GM21723 (cell line): Measurements from ENCODE around the gene INHBE.

Experiments
- ATAC-seq: cut with Tn5 transposase; IDR thresholded peaks from one replicate; pipeline ENCODE4 v1.9.1; 2021; ENCODE audit warnings: mild to moderate bottlenecking, moderate library complexity; ENCODE audit not compliant: unreplicated experiment

INHBE gene

DNA sequence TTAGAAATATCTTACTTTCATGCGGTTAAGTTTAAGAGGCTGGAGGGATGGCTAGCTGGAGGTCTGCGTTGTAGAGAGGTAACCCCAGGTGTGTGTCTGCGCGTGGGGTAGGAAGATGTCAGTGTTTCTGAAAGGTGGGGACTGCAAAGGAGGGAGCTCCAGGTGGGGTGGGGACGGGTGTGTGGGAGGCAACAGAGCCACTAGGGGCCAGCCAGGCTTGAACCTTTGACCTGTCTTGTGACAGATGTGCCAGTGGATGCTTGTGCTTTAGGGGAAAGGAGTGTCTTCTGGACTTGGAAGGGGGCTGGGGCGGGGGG is 5.3 kb downstream of the INHBE start:
- ATAC-seq, result no peak

DNA sequence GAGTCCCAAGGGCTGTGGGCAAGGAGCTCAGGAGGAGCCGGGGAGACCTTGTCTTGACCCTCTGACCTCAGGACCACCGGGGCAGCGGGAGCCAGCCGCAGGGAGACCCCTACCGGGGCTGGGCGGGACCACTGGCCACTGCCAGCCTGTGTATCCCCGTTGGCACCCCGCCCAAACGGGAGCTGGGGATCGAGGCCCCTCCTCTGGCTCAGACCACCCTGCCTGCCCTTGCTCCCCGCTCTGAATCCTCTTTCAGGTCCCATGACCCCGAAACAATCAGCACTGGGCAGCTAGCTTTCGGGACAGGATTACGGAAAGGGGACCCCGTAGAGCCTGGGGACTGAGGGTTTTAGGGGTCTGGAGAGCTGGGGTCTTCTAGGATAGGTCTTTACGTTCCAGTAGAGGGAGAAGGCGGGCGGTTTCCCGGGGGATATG is 5.8 kb downstream of the INHBE start:
- ATAC-seq, result no peak

DNA sequence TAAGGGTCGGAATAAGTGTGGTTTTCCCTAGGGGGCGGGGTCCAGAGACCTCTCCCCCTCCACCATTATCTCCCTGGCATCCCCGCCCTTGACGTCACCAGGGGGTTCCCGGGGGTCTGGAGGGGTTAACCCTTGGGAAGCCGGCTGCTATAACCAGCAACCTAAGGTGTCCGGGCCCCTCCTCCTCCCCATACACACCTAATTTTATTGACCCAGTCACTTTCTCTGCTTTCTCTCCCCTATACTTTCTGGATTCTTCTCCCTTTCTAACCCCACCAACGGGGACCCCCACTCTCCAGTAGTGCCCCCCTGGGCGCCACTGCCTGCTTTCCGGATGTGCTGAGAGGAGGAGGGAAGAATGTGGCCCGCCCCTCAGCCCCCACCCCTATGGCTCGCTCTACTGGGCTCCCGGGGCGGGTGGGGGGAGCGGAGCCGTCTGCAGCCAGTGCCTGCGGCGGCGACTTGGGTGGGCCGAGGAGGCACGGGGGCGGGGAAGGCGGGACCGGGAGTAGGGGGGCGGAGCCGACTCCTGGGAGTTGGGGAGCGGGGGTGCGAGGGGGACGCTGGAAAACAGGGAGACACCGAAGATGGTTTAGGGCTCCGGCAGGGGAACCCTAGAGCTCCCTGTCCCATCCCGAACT is 6.3 kb downstream of the INHBE start:
- no peak for ATAC-seq

DNA sequence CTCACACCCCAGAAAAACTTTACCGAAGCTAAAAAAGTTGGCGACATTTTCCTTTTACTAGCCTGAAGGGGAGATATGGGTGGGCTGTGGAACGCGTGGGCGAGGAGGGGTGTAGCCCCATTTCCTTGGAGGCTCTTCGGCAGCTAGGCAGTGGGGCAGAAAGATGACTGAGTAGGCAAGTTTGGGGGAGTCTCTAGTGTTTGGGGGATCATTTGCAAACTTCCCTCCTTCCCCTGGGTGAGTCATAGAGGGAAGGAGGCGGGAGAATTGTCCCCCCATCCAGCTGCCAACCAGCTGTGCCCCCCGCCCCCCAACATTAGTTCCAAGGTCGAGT is 6.8 kb downstream of the INHBE start:
- no peak for ATAC-seq

DNA sequence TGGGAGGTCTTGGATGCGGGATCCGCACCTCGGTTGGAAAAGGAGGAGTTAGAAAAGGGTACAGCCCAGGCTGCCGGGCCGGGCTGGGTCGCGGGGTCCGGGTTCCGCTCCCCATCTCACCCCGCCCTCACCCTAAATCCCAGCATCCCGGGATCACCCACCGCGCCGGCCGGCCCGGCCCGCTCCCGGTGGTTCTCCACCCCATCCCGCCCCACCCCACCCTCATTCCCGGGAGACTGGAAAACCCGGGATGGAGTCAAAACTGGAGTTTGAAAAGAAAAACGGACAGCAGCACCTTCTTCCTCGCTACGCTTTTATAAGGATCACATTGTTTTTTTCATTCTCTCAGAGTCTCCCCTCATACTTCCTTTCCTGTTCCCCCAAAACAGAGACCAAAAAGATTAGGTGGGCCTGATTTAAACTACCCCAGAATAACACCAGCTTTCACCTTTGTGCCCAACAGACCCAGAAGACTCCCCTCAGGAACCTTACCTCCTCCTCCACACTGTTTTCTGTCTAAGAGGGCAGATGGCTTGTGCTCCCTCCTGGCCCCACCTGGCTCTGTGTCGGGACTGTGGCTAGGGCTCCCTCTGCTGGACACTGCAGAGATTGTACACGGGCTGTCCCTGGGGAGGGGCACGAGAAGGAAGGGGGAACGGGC is 7.3 kb downstream of the INHBE start:
- ATAC-seq, result peak; percentile 71

DNA sequence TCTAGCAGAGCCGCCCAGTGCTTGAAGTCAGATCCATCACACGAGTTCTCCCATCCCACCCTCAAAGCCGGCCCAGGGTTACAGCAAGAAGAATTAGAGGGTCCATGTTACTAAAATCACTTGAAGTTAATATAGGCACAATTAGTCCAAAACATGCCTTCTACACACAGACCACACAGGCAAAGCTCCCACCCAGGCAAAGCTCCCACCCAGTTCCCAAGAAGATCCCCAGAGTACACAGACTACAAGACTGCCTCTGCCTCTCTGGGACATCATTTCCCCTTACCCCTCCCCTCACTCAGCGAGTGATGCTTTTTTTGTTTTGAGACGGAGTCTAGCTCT is 7.8 kb downstream of the INHBE start:
- no peak for ATAC-seq

DNA sequence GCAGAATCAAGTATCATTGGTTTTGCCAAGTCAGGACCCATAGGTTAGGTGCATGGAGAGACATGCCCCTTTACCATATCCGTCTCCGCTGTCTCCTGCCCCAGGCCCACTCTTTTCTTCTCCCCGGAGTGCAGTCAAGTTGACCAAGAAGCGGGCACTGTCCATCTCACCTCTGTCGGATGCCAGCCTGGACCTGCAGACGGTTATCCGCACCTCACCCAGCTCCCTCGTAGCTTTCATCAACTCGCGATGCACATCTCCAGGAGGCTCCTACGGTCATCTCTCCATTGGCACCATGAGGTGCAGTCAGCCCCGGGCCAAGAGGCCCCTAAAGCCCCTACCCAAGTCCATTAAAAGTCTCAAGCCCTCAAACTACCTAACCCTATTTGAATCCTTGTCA is 9.5 kb downstream of the INHBE start:
- ATAC-seq, result no peak

DNA sequence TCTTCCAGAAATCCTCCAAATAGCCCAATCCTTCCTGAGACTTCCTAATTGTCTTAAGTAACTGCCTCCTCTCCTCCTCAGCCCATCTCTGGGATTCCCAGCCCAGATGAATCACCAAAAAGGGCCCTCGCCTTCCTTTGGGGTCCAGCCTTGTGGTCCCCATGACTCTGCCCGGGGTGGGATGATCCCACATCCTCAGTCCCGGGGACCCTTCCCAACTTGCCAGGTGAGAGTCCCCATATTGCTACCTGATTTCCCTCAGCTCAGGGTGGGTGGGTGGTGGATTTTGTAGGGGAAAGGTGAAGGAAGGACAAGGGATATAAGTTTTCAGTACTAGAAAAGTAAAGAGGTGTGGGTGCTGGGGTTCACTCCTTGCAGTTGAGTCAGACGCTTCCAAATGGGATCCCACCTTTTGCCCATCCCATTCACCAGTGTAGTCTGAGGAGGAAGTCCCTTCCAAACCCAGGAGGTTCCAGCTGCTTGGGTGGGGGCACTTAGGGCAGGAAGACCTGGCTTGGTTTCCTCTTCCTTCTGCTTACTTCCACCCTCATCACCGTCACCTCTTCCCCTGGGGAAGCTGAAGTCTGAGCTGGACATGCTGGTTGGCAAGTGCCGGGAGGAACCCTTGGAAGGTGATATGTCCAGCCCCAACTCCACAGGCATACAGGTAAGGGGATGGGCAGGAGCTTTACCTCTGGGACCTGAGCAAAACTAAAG is 10.1 kb downstream of the INHBE start:
- no peak for ATAC-seq

DNA sequence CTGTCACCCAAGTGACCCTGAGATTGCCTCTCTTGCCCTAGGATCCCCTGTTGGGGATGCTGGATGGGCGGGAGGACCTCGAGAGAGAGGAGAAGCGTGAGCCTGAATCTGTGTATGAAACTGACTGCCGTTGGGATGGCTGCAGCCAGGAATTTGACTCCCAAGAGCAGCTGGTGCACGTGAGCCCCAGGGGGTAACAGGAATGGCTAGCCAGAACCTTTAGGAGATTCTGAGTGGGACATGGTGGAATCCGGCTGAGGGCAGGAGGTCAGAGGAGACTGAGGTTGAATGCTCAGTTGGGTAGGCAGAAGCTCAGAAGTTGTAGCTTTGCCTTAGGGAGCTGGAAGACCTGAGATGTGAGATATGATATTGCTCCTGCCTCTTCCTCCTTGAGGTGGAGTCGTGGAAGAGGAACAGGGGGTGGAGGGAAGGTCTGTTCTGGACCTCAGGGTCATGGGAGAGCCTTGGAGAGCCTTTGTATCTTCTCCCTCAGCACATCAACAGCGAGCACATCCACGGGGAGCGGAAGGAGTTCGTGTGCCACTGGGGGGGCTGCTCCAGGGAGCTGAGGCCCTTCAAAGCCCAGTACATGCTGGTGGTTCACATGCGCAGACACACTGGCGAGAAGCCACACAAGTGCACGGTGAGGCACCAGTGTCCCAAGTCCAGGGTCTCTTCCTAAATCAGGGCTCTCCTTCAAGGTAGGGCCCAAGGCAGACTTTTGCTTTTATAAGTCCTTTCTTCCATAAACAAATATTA is 10.8 kb downstream of the INHBE start:
- no peak for ATAC-seq

DNA sequence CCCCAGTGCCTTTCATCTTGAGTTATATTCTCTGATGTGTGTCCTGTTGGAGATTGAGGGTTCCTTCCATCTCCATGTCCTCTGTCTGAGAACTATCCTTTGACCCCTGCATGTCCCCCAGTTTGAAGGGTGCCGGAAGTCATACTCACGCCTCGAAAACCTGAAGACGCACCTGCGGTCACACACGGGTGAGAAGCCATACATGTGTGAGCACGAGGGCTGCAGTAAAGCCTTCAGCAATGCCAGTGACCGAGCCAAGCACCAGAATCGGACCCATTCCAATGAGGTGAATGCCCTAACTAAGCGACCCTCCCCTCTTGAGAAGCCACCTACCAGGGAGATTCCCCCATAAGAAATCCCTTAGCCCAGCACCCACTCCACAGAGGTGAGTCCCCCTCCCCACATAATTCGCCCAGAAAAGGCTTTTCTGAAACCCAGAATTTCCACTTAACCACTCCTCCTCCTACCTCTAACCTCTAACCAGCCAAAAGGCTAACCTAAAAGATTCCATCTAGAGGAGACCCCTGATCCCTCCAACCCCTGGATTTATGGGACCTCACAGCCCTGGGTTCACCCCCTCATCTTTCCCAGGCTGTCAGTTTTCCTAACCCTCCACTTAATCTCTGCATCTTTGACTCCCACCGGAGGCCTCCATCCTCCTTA is 12.2 kb downstream of the INHBE start:
- ATAC-seq, result no peak

DNA sequence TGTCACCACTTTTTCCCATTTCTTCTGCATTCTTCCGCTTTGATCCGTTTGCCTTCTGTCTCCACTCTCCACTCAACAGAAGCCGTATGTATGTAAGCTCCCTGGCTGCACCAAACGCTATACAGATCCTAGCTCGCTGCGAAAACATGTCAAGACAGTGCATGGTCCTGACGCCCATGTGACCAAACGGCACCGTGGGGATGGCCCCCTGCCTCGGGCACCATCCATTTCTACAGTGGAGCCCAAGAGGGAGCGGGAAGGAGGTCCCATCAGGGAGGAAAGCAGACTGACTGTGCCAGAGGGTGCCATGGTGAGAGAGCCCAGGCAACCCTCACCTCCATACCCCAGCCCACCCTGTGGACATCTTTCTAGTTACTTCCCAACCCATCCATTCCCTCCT is 12.8 kb downstream of the INHBE start:
- ATAC-seq, result no peak

DNA sequence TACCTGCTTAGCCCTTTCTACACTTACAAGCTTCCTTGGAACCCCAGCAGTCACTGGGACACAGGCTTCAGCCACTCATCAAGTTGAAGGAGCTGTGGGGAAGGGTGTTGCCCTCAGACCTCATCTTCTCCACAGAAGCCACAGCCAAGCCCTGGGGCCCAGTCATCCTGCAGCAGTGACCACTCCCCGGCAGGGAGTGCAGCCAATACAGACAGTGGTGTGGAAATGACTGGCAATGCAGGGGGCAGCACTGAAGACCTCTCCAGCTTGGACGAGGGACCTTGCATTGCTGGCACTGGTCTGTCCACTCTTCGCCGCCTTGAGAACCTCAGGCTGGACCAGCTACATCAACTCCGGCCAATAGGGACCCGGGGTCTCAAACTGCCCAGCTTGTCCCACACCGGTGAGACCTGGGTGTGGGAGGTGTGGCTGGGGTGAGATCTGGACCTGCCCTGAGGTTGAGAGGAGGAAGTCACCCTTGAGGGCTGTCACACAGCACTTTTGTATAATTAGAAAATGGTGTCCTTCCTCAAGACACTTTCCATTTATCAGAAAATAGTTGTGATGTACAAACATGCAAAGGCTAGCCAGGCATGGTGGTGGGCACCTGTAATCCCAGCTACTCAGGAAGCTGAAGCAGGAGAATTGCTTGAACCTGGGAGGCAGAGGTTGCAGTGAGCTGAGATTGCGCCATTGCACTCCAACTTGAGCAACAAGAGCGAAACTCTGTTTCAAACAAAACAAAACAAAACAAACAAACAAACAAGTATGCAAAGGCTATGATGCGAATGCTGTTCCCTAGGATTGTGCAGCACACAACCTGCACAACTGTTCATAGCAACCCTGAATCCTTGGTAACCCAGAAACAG is 14.4 kb downstream of the INHBE start:
- no peak for ATAC-seq

DNA sequence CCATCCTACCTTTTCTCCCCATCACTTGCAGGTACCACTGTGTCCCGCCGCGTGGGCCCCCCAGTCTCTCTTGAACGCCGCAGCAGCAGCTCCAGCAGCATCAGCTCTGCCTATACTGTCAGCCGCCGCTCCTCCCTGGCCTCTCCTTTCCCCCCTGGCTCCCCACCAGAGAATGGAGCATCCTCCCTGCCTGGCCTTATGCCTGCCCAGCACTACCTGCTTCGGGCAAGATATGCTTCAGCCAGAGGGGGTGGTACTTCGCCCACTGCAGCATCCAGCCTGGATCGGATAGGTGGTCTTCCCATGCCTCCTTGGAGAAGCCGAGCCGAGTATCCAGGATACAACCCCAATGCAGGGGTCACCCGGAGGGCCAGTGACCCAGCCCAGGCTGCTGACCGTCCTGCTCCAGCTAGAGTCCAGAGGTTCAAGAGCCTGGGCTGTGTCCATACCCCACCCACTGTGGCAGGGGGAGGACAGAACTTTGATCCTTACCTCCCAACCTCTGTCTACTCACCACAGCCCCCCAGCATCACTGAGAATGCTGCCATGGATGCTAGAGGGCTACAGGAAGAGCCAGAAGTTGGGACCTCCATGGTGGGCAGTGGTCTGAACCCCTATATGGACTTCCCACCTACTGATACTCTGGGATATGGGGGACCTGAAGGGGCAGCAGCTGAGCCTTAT is 15.3 kb downstream of the INHBE start:
- ATAC-seq, result no peak

DNA sequence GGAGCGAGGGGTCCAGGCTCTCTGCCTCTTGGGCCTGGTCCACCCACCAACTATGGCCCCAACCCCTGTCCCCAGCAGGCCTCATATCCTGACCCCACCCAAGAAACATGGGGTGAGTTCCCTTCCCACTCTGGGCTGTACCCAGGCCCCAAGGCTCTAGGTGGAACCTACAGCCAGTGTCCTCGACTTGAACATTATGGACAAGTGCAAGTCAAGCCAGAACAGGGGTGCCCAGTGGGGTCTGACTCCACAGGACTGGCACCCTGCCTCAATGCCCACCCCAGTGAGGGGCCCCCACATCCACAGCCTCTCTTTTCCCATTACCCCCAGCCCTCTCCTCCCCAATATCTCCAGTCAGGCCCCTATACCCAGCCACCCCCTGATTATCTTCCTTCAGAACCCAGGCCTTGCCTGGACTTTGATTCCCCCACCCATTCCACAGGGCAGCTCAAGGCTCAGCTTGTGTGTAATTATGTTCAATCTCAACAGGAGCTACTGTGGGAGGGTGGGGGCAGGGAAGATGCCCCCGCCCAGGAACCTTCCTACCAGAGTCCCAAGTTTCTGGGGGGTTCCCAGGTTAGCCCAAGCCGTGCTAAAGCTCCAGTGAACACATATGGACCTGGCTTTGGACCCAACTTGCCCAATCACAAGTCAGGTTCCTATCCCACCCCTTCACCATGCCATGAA is 16.0 kb downstream of the INHBE start:
- no peak for ATAC-seq

DNA sequence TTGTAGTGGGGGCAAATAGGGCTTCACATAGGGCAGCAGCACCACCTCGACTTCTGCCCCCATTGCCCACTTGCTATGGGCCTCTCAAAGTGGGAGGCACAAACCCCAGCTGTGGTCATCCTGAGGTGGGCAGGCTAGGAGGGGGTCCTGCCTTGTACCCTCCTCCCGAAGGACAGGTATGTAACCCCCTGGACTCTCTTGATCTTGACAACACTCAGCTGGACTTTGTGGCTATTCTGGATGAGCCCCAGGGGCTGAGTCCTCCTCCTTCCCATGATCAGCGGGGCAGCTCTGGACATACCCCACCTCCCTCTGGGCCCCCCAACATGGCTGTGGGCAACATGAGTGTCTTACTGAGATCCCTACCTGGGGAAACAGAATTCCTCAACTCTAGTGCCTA is 16.6 kb downstream of the INHBE start:
- no peak for ATAC-seq

DNA sequence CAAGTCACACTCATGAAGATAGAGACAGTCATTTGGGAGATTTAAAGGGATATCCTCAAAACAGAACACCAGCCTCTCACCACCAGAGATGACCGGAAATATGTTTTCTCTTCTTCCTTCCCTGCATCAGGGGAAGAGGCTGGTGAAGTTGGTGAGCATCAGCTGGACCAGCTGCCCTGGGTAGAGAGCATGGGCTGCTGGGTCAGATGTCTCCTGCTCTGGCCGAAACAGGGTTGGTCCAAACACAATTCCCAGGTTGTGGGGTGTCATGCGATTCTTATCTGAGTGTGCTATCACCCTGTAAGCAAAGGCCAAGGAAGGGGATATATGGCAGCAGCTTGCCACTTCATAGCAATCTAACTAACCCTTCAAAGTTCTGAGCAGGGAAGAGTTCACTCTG is 17.3 kb downstream of the INHBE start:
- ATAC-seq, result no peak

DNA sequence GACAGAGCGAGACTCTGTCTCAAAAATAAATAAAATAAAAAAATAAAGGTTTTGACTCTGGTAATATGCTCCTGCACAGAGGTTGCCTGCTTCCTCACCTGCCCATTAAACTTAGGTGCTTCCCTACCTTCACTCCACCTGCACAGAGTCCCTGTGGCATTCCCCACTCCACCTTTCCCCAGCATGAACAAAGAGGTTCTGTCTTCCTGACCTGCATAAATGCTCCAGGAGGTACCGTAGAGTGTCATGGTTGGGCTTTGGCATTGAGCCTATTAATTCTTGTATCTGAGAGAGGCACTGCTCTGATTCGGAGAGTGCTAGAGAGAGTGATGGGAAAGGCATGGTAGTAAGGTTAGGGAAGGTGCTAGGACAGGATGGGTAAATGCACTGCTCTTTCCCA is 18.3 kb downstream of the INHBE start:
- ATAC-seq, result no peak

DNA sequence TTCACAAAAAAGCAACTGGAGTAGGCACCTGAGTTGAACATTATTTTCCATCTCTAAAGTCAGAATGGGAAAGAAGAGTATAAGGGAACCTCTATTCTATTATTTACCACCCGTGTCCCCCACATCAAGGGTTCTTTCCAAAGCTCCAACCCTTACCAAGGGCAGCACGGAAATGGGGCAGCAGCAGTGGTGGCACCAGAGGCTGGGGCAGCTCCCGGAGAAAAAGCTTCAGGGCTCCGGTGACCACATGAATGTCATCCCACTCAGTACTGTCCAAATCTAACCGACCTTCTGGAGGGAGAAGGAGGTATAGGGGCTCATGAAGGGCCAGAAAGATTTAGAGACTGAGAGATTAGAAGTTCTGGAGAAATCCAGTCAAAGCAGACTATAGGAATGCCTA is 18.8 kb downstream of the INHBE start:
- no peak for ATAC-seq

DNA sequence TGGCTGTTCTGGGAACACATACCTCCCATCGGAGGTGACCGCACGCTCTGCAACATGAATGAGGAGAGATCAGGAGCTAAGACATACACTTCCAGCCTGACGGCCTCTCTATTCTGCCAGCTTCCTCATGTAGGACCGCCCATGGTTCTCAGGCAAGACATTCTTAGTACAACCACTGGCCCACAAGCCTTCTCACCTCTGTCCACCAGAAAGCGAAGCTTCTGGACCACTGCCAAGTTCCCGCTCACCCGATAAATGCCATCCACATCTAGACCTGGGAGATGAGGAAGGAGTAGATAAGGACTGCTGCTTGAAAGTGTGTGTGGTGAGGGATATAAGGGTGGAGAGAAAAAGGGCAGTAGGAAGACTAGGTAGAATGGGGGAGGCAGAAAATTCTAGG is 19.3 kb downstream of the INHBE start:
- no peak for ATAC-seq
